ENCODE data around the gene MBP. TPM values are rescaled to one million over a fixed set of nuclear protein-coding genes. Genes with fewer than 3 reads are reported as not detected.

The MBP gene
- total and polyA plus RNA-seq, 2 of the 4 experiments (the other 2 are of a cell fraction), result 0.72 to 0.90 TPM

DNA sequence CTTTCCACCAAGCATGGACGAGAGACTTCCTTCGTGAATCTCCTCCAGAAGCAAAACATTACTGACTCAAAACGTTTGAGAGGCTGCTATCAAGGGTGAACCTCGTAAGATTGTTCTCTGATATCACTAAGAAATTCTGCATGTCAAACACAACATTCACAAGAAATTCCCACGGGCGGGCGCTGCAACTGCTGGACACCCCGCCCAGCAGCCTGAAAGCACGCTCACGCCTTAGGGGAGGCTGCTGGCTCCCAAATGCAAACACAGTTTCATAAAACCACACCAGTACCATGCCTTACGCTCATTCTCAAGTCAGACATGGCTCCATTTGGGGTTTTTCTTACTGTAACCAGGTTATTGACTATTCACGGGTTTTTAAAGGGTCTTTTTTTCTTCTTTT is 39.0 kb downstream of the MBP start:
- Histone ChIP-seq H2AFZ (replicated peaks; ENCODE audit: low read length, poor library complexity) (no peak overlapping the region), H3K9me1 (ENCODE audit: insufficient read depth, low read length) (peaks cover 3% of the 10 kb centered on the region; the same call in 1 of the 2 replicates), H3K4me1 (ENCODE audit: control insufficient read depth, insufficient read depth, low read length) (peaks cover 13% of the 10 kb centered on the region), H3K23ac (ENCODE audit: low read depth, low read length) (no peak overlapping the region), H4K8ac (ENCODE audit: low read depth in 2 of 2, low read length in 2 of 2) (no peak overlapping the region), H2BK120ac (ENCODE audit: low read depth, low read length) (no peak overlapping the region), H4K91ac (ENCODE audit: insufficient read depth, low read depth, low read length) (no peak overlapping the region), H3K56ac (ENCODE audit: extremely low read depth, insufficient read depth, low read length) (no peak overlapping the region), H3K14ac (replicated peaks; ENCODE audit: low read depth, low read length) (no peak overlapping the region), H3K9me3 (ENCODE audit: control insufficient read depth, insufficient read depth, low read length) (no peaks in the 10 kb centered on the region), H2BK20ac (ENCODE audit: low read depth, low read length) (no peak overlapping the region), H3K4me2 (ENCODE audit: low read depth, low read length) (no peak overlapping the region), H3K27ac (ENCODE audit: insufficient read depth, low read length) (no peak overlapping the region), H2AK5ac (ENCODE audit: low read depth, low read length) (no peak overlapping the region), H3K27me3 (ENCODE audit: control insufficient read depth, insufficient read depth, low read length) (no peaks in the 10 kb centered on the region), H3K79me1 (ENCODE audit: low read depth in 1 of 2, low read length in 2 of 2) (0 out of 4 replicates have a peak, but pooled peaks cover 0 to 2% of the 10 kb centered on the region in 2 experiments), H3K4me3 (ENCODE audit: insufficient read depth, low read depth, low read length) (no peak overlapping the region), H2BK5ac (ENCODE audit: low read depth, low read length, poor library complexity, severe bottlenecking) (no peak overlapping the region), H2BK15ac (ENCODE audit: low read depth, low read length) (no peak overlapping the region), H3K4ac (ENCODE audit: low read depth, low read length) (no peak overlapping the region), H3K18ac (ENCODE audit: low read depth, low read length) (no peak overlapping the region), H2AK9ac (replicated peaks; ENCODE audit: low read depth, low read length, poor library complexity) (no peak overlapping the region), H4K5ac (ENCODE audit: low read depth, low read length) (no peak overlapping the region), H3K9ac (ENCODE audit: low read depth, low read length) (no peak overlapping the region), H3K36me3 (ENCODE audit: control insufficient read depth, insufficient read depth, low read length) (no peaks in the 10 kb centered on the region), H4K20me1 (ENCODE audit: insufficient read depth, low read length) (no peaks in the 10 kb centered on the region)
- ChIA-PET POLR2A (ENCODE audit: unreplicated experiment) (no interaction called here), CTCF (no interaction called here)
- TF ChIP-seq BHLHE40 (IDR thresholded peaks at IDR 0.05; ENCODE audit: low read depth, low read length), result no peak
- TF ChIP-seq CHD1 (IDR thresholded peaks at IDR 0.05; ENCODE audit: low read depth, low read length), result no peak
- TF ChIP-seq CEBPB (IDR thresholded peaks at IDR 0.05; ENCODE audit: low read depth, low read length), result no peak
- TF ChIP-seq, protein P1, sequence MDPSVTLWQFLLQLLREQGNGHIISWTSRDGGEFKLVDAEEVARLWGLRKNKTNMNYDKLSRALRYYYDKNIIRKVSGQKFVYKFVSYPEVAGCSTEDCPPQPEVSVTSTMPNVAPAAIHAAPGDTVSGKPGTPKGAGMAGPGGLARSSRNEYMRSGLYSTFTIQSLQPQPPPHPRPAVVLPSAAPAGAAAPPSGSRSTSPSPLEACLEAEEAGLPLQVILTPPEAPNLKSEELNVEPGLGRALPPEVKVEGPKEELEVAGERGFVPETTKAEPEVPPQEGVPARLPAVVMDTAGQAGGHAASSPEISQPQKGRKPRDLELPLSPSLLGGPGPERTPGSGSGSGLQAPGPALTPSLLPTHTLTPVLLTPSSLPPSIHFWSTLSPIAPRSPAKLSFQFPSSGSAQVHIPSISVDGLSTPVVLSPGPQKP (IDR thresholded peaks at IDR 0.05; ENCODE audit: borderline replicate concordance, low read depth, low read length), result no peak
- dilution Hi-C loops (cut with HindIII; ENCODE audit: low sequenced_read_pairs, unreplicated experiment), result no loop called here
- ATAC-seq (ENCODE audit: low read depth), result no peak
- in situ Hi-C loops (cut with MboI; ENCODE audit: low sequenced_read_pairs), result no loop called here
- DNase-seq, result no peak
- WGBS, 2 experiments (ENCODE audit: extremely low coverage in 2 of 2, insufficient read length in 1 of 2), result no CpG with 5 or more reads among the region's 12 CpGs
- BruUV-seq (replicated peaks), result no TSS peak
- intact Hi-C loops (cut with micrococcal nuclease), result no loop called here

All from IMR-90 (cell line).